ENCODE results near the gene CORO7.

DNA sequence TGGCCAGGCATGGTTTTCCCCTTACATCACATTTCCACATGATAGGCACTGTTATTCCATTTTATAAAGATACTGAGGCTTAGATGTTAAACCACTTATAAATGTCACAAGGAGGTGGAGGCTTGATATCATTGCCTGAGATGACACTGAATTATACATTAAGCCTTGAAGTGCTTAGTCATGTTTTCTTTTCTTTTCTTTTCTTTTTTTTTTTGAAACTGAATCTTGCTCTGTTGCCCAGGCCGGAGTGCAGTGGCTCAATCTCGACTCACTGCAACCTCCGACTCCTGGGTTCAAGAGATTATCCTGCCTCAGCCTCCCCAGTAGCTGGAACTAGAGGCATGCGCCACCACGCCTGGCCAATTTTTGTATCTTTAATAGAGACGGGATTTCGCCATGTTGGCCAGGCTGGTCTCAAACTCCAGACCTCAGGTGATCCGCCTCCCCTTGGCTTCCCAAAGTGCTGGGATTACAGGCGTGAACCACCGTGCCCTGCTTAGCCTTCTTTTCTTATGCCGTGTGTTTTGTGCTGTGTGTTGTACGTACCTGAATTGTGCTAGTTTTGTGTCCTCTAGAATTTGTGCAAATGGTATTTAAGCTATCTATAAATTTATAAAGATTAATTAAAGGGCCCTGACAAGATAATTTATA lies 10.5 kb upstream of the CORO7 start:
- TF ChIP-seq, protein P1, sequence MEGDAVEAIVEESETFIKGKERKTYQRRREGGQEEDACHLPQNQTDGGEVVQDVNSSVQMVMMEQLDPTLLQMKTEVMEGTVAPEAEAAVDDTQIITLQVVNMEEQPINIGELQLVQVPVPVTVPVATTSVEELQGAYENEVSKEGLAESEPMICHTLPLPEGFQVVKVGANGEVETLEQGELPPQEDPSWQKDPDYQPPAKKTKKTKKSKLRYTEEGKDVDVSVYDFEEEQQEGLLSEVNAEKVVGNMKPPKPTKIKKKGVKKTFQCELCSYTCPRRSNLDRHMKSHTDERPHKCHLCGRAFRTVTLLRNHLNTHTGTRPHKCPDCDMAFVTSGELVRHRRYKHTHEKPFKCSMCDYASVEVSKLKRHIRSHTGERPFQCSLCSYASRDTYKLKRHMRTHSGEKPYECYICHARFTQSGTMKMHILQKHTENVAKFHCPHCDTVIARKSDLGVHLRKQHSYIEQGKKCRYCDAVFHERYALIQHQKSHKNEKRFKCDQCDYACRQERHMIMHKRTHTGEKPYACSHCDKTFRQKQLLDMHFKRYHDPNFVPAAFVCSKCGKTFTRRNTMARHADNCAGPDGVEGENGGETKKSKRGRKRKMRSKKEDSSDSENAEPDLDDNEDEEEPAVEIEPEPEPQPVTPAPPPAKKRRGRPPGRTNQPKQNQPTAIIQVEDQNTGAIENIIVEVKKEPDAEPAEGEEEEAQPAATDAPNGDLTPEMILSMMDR (IDR thresholded peaks at IDR 0.05; ENCODE audit: low read depth, low read length, poor library complexity, severe bottlenecking), result no peak
- no peak for TF ChIP-seq EZH2phosphoT487 (IDR thresholded peaks at IDR 0.05; ENCODE audit: borderline replicate concordance, low read length)

All from DOHH2 (cell line).